ENCODE data around the gene SEC14L1.

Gene SEC14L1

DNA sequence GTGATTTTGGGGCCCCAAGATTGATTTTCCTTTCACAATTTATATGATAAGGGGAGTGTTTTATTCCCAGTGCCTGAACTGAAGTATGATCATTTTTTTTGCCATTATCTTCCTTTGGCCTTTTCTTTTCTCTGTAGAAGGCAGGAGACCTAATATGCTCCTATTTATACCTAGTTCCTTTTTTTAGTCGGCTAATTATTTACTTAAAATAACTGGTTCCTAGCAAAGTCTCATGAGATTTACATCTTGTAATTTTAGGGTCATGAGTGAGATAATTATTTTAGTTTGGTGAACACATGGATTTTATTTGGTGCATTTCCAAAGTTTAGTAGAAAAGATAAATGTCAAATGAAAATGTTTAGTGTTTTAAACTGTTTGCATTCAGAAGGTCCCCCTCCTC is 24.8 kb downstream of the SEC14L1 start:
- no peak for DNase-seq

DNA sequence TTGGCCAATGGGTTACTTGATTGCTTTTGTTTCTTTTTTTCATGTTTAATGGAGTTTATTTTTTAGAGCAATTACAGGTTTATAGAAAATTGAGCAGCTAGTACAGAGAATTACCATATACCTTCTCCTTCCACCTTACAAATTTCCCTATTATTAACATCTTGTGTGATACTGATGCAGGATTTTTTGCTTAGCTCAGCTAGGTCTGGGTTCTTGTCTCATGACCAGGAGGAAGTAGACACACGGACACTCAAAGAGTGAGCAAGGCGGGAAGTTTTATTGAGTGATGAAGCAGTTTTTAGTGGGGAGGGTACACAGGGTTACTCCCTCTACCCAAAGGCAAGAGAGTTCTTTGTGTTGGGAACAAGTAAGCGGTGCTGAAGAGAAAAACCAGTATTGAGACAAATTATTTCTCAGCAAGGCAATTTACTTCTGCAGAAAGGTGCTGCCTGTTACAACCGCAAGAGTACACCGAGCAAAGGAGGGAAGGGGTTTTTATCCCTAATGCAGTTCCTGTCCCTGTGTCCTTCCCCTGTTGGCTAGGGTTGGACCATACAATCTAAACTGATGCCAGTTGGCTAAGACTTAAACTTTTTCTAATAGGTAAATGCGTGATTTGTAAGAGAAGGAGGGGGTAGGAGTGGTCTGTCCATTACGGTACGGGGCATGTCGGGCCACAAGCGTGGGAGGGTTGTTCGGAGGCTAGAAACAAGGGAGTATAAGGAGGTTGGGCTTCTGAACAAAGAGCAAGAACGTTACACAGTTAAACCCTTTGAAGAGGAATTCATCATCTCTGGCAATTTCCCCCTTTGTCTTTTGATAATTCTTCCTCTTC is 26.9 kb downstream of the SEC14L1 start:
- no peak for DNase-seq

DNA sequence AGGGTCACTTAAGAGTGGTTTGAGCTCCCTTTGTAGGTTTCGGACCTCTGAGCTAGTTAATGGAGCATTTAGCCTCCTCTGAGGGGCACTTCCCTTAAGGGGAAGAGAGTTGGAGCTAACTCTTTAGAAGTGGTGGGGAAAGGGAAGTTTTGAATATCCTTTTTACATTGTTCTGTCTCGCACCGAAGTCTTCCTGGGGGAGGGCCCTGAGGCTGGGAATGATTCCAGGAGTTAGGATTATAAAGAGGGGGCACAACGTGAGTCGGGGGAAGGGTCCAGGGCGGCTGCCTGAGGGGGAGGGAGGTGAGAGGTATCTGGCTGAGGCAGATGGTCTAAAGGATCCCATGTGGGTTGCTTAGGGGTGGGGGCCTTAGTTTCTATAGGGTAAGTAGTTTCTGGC is 32.3 kb downstream of the SEC14L1 start:
- DNase-seq: no peak

DNA sequence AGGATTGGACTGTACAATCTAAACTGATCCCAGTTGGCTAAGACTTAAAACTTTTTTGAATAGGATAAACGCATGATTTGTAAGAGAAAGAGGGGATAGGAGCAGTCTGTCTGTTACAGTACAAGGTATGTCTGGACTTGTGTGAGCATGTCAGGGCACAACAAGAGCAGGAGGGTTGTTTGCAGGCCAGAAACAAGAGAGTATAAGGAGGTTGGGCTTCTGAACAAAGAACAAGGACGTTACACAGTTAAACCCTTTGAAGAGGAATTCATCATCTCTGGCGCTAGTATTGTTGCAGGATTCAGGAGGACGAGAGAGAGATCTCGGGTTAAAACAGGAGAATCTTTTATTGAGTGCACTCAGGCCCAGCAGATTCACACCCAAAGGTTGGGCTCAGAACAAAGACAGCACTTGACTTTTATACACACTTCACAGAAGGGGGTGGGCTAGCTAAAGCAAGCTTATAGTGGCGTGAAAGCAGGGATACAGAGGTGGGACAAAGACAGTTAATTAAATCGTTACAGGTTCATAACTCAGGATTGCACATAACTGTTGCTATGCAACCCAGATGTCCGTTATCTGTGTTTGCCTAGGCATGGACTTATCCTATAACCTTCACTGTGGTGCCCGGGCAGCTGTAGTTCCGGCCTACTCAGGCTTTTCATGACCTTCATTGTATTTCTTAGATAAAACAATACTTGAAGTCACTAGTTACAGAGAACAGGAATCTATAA is 34.3 kb downstream of the SEC14L1 start:
- DNase-seq: no peak

GRCh38 chr17:77177002-77177741 is 36.4 kb downstream of the SEC14L1 start:
- DNase-seq: no peak

GRCh38 chr17:77178050-77178449 is 37.3 kb downstream of the SEC14L1 start:
- DNase-seq: no peak

DNA sequence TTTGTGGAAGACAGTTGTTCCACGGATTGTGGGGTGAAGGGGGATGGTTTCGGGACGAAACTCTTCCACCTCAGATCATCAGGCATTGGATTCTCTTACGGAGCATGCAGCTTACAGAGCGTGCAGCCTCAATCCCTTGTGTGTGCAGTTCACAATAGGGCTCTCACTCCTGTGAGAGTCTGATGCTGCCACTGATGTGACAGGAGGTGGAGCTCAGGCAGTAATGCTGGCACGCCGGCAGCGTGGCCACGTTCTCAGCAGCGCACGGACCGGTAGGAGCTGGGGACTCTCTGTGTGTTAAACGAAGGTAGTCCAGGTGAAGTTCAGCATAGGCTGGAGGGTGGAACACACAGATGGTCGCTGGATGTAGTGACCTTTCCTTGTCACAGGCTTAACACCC is 37.8 kb downstream of the SEC14L1 start:
- DNase-seq: no peak

DNA sequence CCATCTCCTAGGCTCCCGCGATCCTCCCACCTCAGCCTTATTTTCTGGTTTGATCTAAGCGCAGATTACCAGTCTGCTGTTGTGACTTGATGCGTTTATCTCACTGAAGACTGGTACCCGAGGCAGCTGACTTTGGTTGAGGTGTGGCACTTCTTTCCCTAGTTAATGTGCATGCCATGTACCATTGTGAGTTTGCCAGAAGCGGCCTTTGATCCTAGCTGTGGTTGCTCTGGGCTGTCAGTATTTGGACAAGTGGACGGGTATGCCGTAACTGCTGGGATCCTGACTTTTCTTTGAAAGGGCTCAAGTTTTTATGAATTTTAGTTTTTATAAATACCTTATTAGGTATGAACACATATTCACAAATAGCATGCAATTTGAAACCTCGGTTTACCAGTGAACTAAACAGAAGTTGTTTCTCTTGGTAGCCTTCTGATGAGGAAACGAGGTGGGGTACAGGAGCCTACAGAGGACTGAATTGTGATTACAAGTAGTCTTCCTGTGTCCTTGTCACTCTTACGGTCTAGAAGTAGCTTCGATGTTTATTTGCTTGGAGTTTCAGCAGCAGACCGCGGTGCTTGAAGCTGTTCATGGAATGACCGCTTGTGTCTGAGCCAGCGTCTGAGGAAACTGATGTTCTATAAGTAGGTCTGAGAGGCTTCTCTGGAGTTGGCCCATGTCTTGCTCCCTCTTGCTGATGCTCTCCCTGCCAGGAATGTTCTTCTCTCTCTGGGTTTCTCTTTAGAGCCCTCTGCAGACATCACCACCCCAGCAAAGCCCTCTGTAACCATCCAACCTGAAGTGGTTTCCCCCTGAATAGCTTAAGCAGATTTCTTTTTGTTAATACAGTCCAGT is 40.0 kb downstream of the SEC14L1 start:
- no peak for DNase-seq

GRCh38 chr17:77182205-77183172 is 41.7 kb downstream of the SEC14L1 start:
- no peak for DNase-seq

DNA sequence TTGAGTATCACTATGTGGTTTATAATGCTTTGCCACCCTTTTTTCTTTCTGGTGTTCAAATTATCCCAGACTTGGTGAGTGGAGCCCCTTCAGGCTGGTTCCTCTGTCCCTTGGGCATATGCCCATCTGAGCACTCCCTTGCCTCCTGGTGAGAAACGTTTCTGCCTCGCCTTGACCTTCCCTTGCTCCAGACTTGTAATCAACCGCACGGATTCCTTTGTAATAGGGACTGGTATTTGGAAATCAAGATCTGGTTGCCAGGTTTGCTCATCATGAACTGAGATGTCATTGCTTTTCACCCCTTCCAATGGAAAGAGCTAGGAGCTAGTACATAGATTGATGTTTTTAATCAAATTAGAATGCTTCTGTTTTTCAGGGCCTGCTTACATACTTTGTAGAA is 43.7 kb downstream of the SEC14L1 start:
- no peak for DNase-seq

GRCh38 chr17:77185137-77185536 is 44.4 kb downstream of the SEC14L1 start:
- DNase-seq: no peak

GRCh38 chr17:77186141-77186604 is 45.4 kb downstream of the SEC14L1 start:
- DNase-seq: peak; percentile 7

DNA sequence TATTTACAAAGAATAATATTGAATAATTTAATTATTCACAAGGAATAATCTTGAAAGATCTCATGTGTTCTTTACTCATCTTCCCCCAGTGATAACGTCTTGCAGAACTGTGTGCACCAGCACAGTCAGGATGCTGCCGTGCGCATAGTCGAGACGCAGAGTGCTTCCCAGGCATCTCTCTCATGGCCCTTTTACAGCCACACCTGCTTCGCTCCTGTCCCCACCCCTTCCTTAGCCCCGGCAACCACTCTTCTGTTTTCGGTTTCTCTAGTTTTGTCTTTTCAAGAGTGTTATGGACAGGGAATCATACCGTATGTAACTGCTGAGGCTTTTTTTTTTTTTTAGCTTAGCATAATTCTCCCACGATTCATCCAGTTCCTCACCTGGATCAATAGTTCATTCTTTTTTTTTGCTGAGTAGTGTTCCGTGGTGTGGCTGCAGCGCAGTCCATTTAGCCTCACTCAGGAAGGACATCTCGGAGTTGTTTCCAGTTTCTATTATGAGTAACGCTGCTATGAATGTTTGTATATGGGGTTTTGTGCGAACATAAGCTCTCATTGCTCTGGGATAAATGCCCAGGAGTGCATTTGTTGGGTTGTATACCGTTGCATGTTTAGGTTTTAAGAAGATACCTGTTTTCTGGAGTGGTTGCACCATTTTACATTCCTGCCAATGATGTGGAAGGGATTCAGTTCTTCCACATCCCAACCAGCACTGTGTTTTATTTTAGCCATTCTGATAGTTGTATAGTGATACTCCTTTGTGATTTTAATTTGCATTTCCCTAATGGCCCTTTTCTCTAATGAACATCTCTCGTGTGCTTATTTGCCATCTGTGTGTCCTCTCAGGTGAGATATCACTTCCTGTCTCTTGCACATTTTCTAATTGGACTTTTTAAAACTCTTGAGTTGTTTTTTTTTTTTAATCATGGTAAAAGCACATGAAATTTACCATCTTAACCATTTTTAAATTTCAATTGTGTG is 47.6 kb downstream of the SEC14L1 start:
- no peak for DNase-seq

- peak; percentile 28 for DNase-seq
Measured at GRCh38 chr17:77189148-77189547, 48.4 kb downstream of the SEC14L1 start.

GRCh38 chr17:77190576-77190975 is 49.8 kb downstream of the SEC14L1 start:
- DNase-seq: no peak

DNA sequence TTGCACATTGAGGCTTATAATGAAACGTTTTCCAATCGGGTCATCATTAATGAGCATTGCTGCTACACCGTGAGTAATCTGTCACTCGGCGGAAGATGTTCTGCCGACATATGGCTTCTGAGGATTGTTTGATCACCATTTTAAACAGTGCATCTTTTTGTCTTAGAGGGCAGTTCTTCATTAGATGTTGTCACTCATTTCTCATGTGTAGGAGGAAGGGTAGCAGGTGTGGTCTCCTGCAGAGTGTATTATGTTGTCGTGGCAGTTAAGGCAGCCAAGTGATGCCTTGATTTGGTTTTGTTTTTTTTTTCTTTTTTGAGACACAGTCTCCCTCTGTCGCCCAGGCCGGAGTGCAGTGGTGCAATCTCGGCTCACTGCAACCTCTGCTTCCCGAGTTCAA is 50.5 kb downstream of the SEC14L1 start:
- DNase-seq: no peak

- DNase-seq: no peak
Measured at GRCh38 chr17:77193653-77194052, 52.9 kb downstream of the SEC14L1 start.

- DNase-seq: no peak
Measured at GRCh38 chr17:77194179-77194578, 53.4 kb downstream of the SEC14L1 start.

- no peak for DNase-seq
Measured at GRCh38 chr17:77196251-77196650, 55.5 kb downstream of the SEC14L1 start.

GRCh38 chr17:77197115-77197514 is 56.3 kb downstream of the SEC14L1 start:
- DNase-seq: no peak

Measured in stimulated activated CD4-positive, alpha-beta T cell treated with anti-CD3 and anti-CD28 coated beads, Interleukin-1b, Interleukin-23, amount 100 ng/mL, for 48 hours (primary cell).